Activated T-helper 2 cell treated with anti-CD3 and anti-CD28 coated beads, Interferon-gamma antibody, Interleukin-2, Interleukin-4, amounts not matched to agents 10 μg/mL and 5 μg/mL and 100 μg/mL, durations not matched to agents 14 hours and 24 hours and 36 hours (primary cell): Measurements from ENCODE around the gene PTK6. TPM values are rescaled to one million over a fixed set of nuclear protein-coding genes. Genes with fewer than 3 reads are reported as not detected.
"Not testable (repeated sequence)": the region's sequence is repeated elsewhere in the genome, so short reads cannot be mapped to it uniquely, and the experiment has no call there.

Source experiments
- DNase-seq: peaks from one replicate; pipeline ENCODE4 v3.0.0; 2021; ENCODE audit warnings: low spot score
- H3K27ac Mint-ChIP-seq: one replicate; pipeline ENCODE4 v1.8.0; 2021; ENCODE audit warnings: mixed read lengths
- H3K27me3 Mint-ChIP-seq: one replicate; pipeline ENCODE4 v1.8.0; 2021; ENCODE audit warnings: low read depth, mixed read lengths
- H3K36me3 Mint-ChIP-seq: one replicate; pipeline ENCODE4 v1.8.0; 2021; ENCODE audit warnings: low read depth, mixed read lengths
- H3K4me1 Mint-ChIP-seq: one replicate; pipeline ENCODE4 v1.8.0; 2021; ENCODE audit warnings: low read depth, mixed read lengths
- H3K4me3 Mint-ChIP-seq: one replicate; pipeline ENCODE4 v1.8.0; 2021; ENCODE audit warnings: low read depth, mild to moderate bottlenecking, moderate library complexity, mixed read lengths
- H3K9me3 Mint-ChIP-seq: one replicate; pipeline ENCODE4 v1.8.0; 2021; ENCODE audit warnings: mixed read lengths
- intact Hi-C: fragments of 100-400 bp; cut with micrococcal nuclease; formaldehyde crosslinking; loops from one replicate; pipeline ENCODE4 v1.15.1; 2023
- total RNA-seq: library from RNA; stranded (reverse); gene quantifications from 2 replicates; pipeline ENCODE4 v1.2.3, GENCODE V29; 2022

PTK6 gene
- total RNA-seq, 1 donor from 2014 or later: 0.46 TPM

GRCh38 chr20:63488315-63489251, 48.6 kb downstream of the PTK6 start:
- peaks cover 5% of the 10 kb centered on the region for H3K27me3 Mint-ChIP-seq
- H3K27ac Mint-ChIP-seq: no peak overlapping the region
- H3K9me3 Mint-ChIP-seq: no peaks in the 10 kb centered on the region
- DNase-seq: no peak
- no peak overlapping the region for H3K4me3 Mint-ChIP-seq
- no peaks in the 10 kb centered on the region for H3K36me3 Mint-ChIP-seq
- intact Hi-C loops: no loop called here
- no peaks in the 10 kb centered on the region for H3K4me1 Mint-ChIP-seq

GRCh38 chr20:63487781-63488241, 49.4 kb downstream of the PTK6 start:
- DNase-seq: no peak
- H3K4me3 Mint-ChIP-seq: no peak overlapping the region
- H3K9me3 Mint-ChIP-seq: no peaks in the 10 kb centered on the region
- no peak overlapping the region for H3K27ac Mint-ChIP-seq
- peaks cover 5% of the 10 kb centered on the region for H3K27me3 Mint-ChIP-seq
- intact Hi-C loops: no loop called here
- H3K4me1 Mint-ChIP-seq: no peaks in the 10 kb centered on the region
- H3K36me3 Mint-ChIP-seq: no peaks in the 10 kb centered on the region

- no peak overlapping the region for H3K4me3 Mint-ChIP-seq
- no peaks in the 10 kb centered on the region for H3K9me3 Mint-ChIP-seq
- intact Hi-C loops: no loop called here
- no peak for DNase-seq
- no peaks in the 10 kb centered on the region for H3K36me3 Mint-ChIP-seq
- H3K27ac Mint-ChIP-seq: no peak overlapping the region
- peaks cover 5% of the 10 kb centered on the region for H3K27me3 Mint-ChIP-seq
- H3K4me1 Mint-ChIP-seq: no peaks in the 10 kb centered on the region
Observed at GRCh38 chr20:63487116-63487764, 49.9 kb downstream of the PTK6 start.

- no peak overlapping the region for H3K27ac Mint-ChIP-seq
- H3K36me3 Mint-ChIP-seq: no peaks in the 10 kb centered on the region
- peaks cover 5% of the 10 kb centered on the region for H3K27me3 Mint-ChIP-seq
- H3K4me3 Mint-ChIP-seq: no peak overlapping the region
- no peak for DNase-seq
- H3K4me1 Mint-ChIP-seq: no peaks in the 10 kb centered on the region
- H3K9me3 Mint-ChIP-seq: no peaks in the 10 kb centered on the region
- intact Hi-C loops: no loop called here
Observed at GRCh38 chr20:63486300-63486855, 50.8 kb downstream of the PTK6 start.

- Mint-ChIP-seq H3K36me3 (no peaks in the 10 kb centered on the region), H3K9me3 (no peaks in the 10 kb centered on the region), H3K4me1 (no peaks in the 10 kb centered on the region), H3K4me3 (no peak overlapping the region), H3K27me3 (peaks cover 5% of the 10 kb centered on the region), H3K27ac (no peak overlapping the region)
- DNase-seq: no peak
- intact Hi-C loops: no loop called here
Observed at GRCh38 chr20:63484651-63485403, 52.3 kb downstream of the PTK6 start.

GRCh38 chr20:63484236-63484635, 52.9 kb downstream of the PTK6 start:
- intact Hi-C loops: no loop called here
- peaks cover 5% of the 10 kb centered on the region for H3K27me3 Mint-ChIP-seq
- H3K4me3 Mint-ChIP-seq: no peak overlapping the region
- no peak for DNase-seq
- H3K4me1 Mint-ChIP-seq: no peaks in the 10 kb centered on the region
- no peaks in the 10 kb centered on the region for H3K9me3 Mint-ChIP-seq
- H3K36me3 Mint-ChIP-seq: no peaks in the 10 kb centered on the region
- H3K27ac Mint-ChIP-seq: no peak overlapping the region

- Mint-ChIP-seq H3K36me3 (no peaks in the 10 kb centered on the region), H3K27me3 (peaks cover 5% of the 10 kb centered on the region), H3K27ac (no peak overlapping the region), H3K9me3 (no peaks in the 10 kb centered on the region), H3K4me1 (no peaks in the 10 kb centered on the region), H3K4me3 (no peak overlapping the region)
- DNase-seq: no peak
- intact Hi-C loops: no loop called here
Observed at GRCh38 chr20:63483834-63484233, 53.3 kb downstream of the PTK6 start.

- peaks cover 5% of the 10 kb centered on the region for H3K27me3 Mint-ChIP-seq
- no peaks in the 10 kb centered on the region for H3K9me3 Mint-ChIP-seq
- intact Hi-C loops: no loop called here
- DNase-seq: no peak
- H3K4me1 Mint-ChIP-seq: no peaks in the 10 kb centered on the region
- no peaks in the 10 kb centered on the region for H3K36me3 Mint-ChIP-seq
- no peak overlapping the region for H3K27ac Mint-ChIP-seq
- no peak overlapping the region for H3K4me3 Mint-ChIP-seq
Observed at GRCh38 chr20:63482021-63482587, 55.1 kb downstream of the PTK6 start.

- H3K27ac Mint-ChIP-seq: no peak overlapping the region
- H3K36me3 Mint-ChIP-seq: no peaks in the 10 kb centered on the region
- no peaks in the 10 kb centered on the region for H3K9me3 Mint-ChIP-seq
- H3K4me1 Mint-ChIP-seq: no peaks in the 10 kb centered on the region
- H3K4me3 Mint-ChIP-seq: no peak overlapping the region
- peaks cover 7% of the 10 kb centered on the region for H3K27me3 Mint-ChIP-seq
- intact Hi-C loops: no loop called here
- no peak for DNase-seq
Observed at GRCh38 chr20:63481503-63481902, 55.7 kb downstream of the PTK6 start.

GRCh38 chr20:63479695-63480419, 57.3 kb downstream of the PTK6 start:
- intact Hi-C loops, H3K9me3 Mint-ChIP-seq, H3K4me1 Mint-ChIP-seq, H3K36me3 Mint-ChIP-seq, DNase-seq, H3K27ac Mint-ChIP-seq, H3K4me3 Mint-ChIP-seq: not testable (repeated sequence)
- peaks cover 11% of the 10 kb centered on the region for H3K27me3 Mint-ChIP-seq

- intact Hi-C loops: no loop called here
- Mint-ChIP-seq H3K9me3 (no peaks in the 10 kb centered on the region), H3K27me3 (peaks cover 18% of the 10 kb centered on the region), H3K4me3 (no peak overlapping the region), H3K27ac (no peak overlapping the region), H3K36me3 (no peaks in the 10 kb centered on the region), H3K4me1 (no peaks in the 10 kb centered on the region)
- no peak for DNase-seq
Observed at GRCh38 chr20:63478346-63479302, 58.6 kb downstream of the PTK6 start.
